HG03039 (cell line): Measurements from ENCODE around the gene CRB1.

ENCODE experiments used
- ATAC-seq: cut with Tn5 transposase; IDR thresholded peaks from one replicate; pipeline ENCODE4 v1.9.1; 2021; ENCODE audit warnings: mild to moderate bottlenecking, moderate library complexity; ENCODE audit not compliant: unreplicated experiment

CRB1 gene

GRCh38 chr1:197515421-197515820 is 247.4 kb downstream of the CRB1 start:
- ATAC-seq, result no peak

- no peak for ATAC-seq
Measured at GRCh38 chr1:197519741-197520334, 251.8 kb downstream of the CRB1 start.

GRCh38 chr1:197521118-197521739 is 253.2 kb downstream of the CRB1 start:
- peak; percentile 55 for ATAC-seq

- no peak for ATAC-seq
Measured at GRCh38 chr1:197526736-197527371, 258.8 kb downstream of the CRB1 start.
